GM12875 (cell line): ENCODE measurements around the gene FNDC5.
A peak's percentile ranks its signal among the peaks of the same experiment; 100 is the strongest.

ENCODE experiments used
- H3K4me3 ChIP-seq: one replicate; pipeline ENCODE4 v1.5.1; 2011; ENCODE audit warnings: low read depth, low read length, control low read depth
- CTCF ChIP-seq: IDR thresholded peaks from 2 replicates; pipeline ENCODE4 v1.5.1; 2011; ENCODE audit warnings: low read depth, mild to moderate bottlenecking, control low read depth, inconsistent platforms, low read length, moderate library complexity, borderline replicate concordance; ENCODE audit not compliant: insufficient read depth

Gene FNDC5

GRCh38 chr1:32870615-32871363, at the start of gene FNDC5:
TSS of gene FNDC5 (minus strand) at chr1:32870912.
- H3K4me3 ChIP-seq: peak within 1 kb of the TSS; percentile 26
- no peak for TF ChIP-seq CTCF

GRCh38 chr1:32919811-32920733, 49.4 kb upstream of the FNDC5 start:
- no peak for TF ChIP-seq CTCF
- H3K4me3 ChIP-seq: no peak overlapping the region

- TF ChIP-seq CTCF: no peak
These were observed 47.5 kb upstream of the FNDC5 start for GRCh38 chr1:32918179-32918578.

GRCh38 chr1:32917521-32917920, 46.8 kb upstream of the FNDC5 start:
- no peak overlapping the region for H3K4me3 ChIP-seq
- no peak for TF ChIP-seq CTCF

More at GRCh38 chr1:32918179-32918578, 47.5 kb upstream of the FNDC5 start:
- H3K4me3 ChIP-seq: no peak overlapping the region

- H3K4me3 ChIP-seq: no peak overlapping the region
- no peak for TF ChIP-seq CTCF
These were observed 45.3 kb upstream of the FNDC5 start for GRCh38 chr1:32915766-32916706.

- H3K4me3 ChIP-seq: no peak overlapping the region
- no peak for TF ChIP-seq CTCF
These were observed 39.6 kb upstream of the FNDC5 start for GRCh38 chr1:32910319-32910718.
